Measurements from ENCODE around the gene GSN.

The GSN gene

GRCh38 chr9:121267689-121268597, at the start of gene GSN:
Gene GSN, plus strand, starts transcription at chr9:121268162. Its CDS starts 33,810 bp downstream, at chr9:121301972.
- peak; percentile 31 for DNase-seq (ENCODE audit: low read depth)

DNA sequence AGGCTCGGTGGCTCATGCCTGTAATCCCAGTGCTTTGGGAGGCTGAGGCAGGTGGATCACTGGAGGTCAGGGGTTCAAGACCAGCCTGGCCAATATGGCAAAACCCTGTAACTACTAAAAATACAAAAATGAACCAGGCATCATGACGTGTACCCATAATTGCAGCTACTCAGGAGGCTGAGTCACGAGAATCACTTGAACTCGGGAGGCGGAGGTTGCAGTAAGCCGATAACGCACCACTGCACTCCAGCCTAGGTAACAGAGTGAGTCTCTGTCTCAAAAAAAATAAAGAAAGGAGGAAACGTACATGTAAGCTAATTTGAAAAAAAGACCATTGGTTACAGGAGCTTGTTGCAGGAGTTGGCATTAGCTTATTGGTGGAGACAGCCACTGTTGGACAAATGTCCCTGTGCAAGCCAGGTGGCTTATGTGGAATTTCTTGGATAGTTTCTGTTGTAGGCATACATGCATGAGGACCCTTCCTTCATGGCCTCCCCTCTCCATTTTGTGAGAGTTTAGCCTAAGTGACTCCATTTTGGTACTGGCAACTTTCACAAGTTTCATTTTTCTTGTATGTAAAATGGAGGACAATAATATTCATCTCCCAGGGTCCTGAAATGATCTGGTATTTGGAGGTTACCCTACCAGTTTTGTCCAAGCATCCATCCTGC, 49.5 kb upstream of the GSN start:
- DNase-seq (ENCODE audit: low read depth): no peak

GRCh38 chr9:121219530-121219929, 48.4 kb upstream of the GSN start:
- no peak for DNase-seq (ENCODE audit: low read depth)

DNA sequence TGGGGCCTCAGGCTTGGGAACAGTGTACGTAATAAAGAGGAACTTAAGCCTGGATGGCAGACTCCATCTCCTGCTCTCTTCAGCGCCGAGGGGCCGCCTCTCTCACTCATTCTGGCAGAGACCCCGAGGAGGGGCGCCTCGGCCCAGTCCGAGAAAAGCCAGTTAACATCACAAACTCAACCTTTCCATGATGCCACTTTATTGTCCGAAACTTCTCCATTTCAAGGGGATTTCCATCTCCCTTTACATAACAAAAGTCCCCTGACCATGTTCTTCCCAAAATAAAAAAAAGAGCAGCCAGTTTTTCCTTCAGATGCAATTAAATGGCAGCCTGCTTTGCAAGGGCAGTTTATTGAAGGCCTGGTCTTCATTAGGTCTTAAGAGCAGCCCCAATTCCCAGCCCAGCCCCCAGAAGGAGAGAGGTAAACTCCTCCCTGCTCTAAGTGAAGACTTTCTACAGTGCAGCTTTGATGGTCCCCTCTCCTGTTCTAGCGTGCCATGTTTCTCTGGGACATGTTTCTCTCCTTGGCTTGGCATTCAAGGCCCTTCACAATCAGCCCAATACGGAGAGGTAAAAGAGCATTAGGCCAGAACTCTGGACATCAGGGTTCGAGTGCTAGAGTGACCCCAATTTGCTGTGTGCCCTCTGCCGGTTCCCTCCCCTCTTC, 46.8 kb upstream of the GSN start:
- no peak for DNase-seq (ENCODE audit: low read depth)

- no peak for DNase-seq (ENCODE audit: low read depth)
Observed at GRCh38 chr9:121221664-121222055, 46.3 kb upstream of the GSN start.

DNA sequence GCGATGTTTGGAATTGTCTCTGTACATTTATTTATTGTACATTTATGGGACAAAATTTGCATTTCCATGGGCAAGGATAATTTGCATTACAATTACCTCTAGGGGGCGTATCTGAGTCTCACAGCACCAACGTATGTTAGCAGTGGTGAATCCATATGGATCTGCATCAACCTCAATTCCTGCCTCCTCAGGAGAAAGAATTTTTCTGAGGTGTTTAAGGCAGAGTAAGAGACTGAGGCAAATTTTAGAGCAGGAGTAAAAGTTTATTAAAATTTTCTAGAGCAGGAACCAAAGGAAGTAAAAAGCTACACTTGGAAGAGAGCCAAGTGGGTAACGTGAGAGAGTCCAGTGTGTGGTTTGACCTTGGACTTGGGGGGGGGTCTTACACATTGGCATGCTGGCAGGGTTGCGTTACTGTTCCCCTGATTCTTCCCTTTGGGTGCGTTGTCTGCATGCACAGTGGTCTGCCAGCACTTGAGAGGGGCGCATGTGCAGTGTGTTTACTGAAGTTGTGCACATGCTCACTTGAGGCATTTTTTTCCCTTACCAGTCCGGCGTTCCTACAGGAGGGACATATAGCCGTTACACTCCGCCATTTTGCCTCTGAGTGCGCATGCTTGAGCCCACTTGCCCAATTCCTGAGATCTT, 45.3 kb upstream of the GSN start:
- DNase-seq (ENCODE audit: low read depth): no peak

DNA sequence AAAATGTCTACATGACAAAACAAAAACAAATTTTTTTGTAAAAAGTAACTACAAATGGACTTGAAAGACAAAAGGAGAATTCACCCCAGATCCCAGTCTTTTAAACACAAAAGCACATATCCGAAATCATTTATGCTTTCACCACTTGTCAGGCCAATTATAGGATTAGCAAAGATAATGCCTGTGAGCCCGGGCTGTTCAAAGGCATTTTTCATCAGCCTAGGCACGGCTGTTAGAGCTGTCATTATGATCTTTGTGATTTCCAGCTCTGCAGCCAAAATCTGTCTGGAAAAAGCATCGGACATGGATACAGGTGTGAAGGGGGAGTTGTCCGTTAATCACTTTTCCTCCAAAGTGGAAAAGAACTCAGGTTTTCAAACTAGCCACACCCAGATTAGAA, 42.7 kb upstream of the GSN start:
- DNase-seq (ENCODE audit: low read depth): no peak

DNA sequence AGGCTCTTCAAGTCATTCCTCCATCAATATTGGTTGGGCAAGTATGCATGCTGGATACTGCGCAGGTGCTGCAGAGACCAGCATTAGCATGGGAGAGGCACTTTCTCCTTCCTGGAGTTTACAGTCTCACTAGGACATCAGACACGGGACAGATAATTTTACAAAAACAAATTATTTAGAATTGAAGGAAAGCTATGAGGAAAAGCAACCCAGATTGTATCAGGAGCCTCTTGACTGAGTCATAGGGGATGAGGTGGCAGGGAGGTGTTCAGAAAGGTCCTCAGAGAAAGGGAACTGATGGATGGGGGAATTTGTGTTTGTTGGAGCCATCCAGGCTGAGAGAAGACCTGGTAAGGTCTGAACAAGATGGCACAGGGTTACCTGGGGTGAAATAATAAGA, 41.8 kb upstream of the GSN start:
- no peak for DNase-seq (ENCODE audit: low read depth)

- no peak for DNase-seq (ENCODE audit: low read depth)
Observed at GRCh38 chr9:121227862-121228261, 40.1 kb upstream of the GSN start.

GRCh38 chr9:121230256-121230655, 37.7 kb upstream of the GSN start:
- DNase-seq (ENCODE audit: low read depth): no peak

GRCh38 chr9:121232251-121232650, 35.7 kb upstream of the GSN start:
- no peak for DNase-seq (ENCODE audit: low read depth)

GRCh38 chr9:121233906-121234831, 33.8 kb upstream of the GSN start:
- DNase-seq (ENCODE audit: low read depth): no peak

GRCh38 chr9:121234832-121235161, 33.2 kb upstream of the GSN start:
- no peak for DNase-seq (ENCODE audit: low read depth)

- no peak for DNase-seq (ENCODE audit: low read depth)
Observed at GRCh38 chr9:121235512-121235911, 32.5 kb upstream of the GSN start.

DNA sequence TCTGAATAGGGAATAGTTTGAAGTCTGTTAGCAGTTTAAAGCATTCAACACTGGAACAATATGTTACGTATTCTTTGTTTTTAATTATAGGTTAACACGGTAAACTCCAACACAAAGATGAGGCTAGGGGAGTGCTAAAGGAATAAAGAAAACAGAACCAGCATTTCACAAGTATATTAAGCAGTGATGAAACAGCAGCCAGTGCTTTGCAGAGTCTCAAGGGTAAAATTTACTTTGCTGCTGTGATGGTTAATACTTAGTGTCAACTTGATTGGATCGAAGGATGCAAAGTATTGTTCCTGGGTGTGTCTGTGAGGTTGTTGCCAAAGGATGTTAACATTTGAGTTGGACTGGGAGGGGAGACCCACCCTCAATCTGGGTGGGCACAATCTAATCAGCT, 30.0 kb upstream of the GSN start:
- DNase-seq (ENCODE audit: low read depth): no peak

DNA sequence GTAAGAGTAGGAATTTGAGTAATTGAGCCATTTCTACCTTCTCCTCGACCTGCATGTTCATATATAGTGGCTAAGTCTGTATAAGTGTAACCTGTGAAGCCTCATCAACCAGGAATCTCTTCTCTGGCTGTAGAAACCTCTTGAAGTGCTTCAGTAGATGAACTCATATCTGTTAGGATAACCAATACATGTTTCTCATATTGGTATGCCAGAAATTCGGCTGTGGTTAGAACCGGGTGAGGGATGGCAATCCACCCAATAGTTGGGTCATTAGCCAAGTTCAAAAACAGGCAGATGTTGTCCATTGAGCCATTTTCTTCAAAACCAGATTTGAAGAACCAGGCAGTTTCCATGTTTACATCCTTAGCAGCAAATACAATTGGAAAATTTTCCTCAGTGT, 28.9 kb upstream of the GSN start:
- no peak for DNase-seq (ENCODE audit: low read depth)

DNA sequence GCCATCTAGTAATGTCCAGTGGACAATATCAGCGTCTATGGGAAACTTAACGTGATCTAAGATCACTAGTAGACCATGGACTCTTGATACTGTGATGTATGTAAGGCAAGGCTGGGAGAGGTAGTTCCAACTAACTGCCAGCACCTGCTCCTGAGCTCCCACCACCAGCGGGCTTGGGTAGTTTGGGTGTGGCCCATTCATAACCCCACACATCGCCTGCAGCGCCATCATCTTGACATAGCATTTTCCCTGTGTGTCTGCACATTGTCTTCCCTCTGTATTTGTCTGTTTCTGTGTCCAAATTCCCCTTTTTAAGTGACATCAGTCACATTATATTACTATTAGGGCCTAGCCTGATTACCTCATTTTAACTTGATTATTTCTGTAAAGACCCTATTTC, 28.1 kb upstream of the GSN start:
- DNase-seq (ENCODE audit: low read depth): no peak

DNA sequence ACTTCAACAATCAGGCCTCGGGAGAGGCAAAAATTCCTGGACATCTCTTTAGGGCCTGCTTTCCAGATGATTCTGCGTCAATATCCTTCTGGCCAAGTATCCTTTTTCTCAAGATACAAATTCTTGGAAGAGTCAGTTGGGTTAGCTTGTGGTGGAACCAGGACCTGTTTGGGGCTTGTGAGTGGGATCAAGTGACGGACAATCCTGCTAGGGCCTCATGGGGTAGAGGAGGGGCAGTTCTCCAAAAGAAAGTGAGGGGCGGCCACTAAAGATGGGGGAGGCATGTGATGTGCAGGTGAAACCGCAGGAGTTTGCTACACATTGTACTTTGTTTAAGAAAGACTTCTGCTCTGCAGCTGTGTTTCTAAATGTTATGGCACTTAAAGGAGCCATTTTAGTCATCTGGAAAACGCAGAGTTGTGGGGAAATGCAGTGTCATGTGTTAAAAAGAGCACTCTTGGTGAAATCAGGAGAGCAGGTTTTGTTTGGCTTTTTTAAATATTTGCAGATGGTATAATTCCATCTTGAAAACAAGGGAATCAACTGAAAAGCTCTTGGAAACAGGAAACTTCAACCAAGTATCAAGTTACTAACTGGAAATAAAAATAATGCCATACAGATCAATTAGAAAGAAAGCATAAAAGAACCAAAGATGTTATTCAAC, 27.4 kb upstream of the GSN start:
- no peak for DNase-seq (ENCODE audit: low read depth)

DNA sequence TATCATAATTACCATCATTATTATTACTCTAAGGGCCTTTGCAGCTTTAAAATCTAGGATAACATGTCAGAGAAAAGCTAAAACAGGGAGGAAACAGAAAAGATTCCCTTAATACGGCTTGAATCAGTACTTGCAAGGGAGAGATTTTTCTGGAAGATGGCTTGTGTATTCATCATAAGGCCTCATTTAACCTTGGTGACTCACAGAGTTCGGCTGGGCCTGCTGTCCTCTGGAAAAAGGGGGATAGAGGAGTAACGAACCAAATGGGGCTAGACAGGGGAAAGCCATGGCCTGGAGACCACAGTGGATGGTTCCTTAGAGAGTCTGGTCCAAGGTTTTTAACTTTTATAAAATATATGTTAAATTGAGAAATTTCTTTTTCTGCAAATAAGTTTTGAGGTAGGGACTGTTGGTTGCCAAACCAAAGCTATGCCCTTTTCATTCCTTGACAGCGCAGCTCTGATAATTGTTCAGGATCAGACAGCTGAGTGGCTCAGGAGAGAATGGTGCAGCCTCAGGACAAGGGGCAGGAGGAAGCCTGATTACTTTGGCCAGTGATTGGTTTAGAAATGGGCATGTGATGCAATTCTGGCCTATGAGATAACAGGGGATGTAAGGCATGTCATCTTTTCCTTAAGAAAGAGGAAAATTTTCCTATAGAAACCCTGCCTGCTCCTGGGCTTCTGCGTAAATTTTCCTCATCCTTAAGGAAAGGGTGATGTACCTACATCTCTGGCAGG, 25.6 kb upstream of the GSN start:
- no peak for DNase-seq (ENCODE audit: low read depth)

GRCh38 chr9:121242959-121243346, 25.0 kb upstream of the GSN start:
- no peak for DNase-seq (ENCODE audit: low read depth)

Measured in activated T-cell treated with anti-CD3 and anti-CD28 coated beads for 24 hours (primary cell).